KG1 (cell line): ENCODE measurements around the gene LMBRD2.
A peak's percentile ranks its signal among the peaks of the same experiment; 100 is the strongest.
"Not testable (repeated sequence)": the region's sequence is repeated elsewhere in the genome, so short reads cannot be mapped to it uniquely, and the experiment has no call there.

ENCODE experiments used
- DNase-seq: peaks from one replicate; lab custom pipeline; 2025; lab: John Stamatoyannopoulos, UW

The LMBRD2 gene

GRCh38 chr5:36151434-36152323 is at the start of gene LMBRD2, which contains the start of gene SKP2:
Gene LMBRD2, minus strand, starts transcription at chr5:36151887. Its CDS starts 8,538 bp downstream, at chr5:36143349.
Gene SKP2, plus strand, starts transcription at chr5:36152111. Its CDS starts 152 bp downstream, at chr5:36152263.
- peak; percentile 91 for DNase-seq

- no peak for DNase-seq
Measured at GRCh38 chr5:36200513-36200912, 48.8 kb upstream of the LMBRD2 start.

- no peak for DNase-seq
Measured at GRCh38 chr5:36199620-36200019, 47.9 kb upstream of the LMBRD2 start.

- not testable (repeated sequence) for DNase-seq
Measured at GRCh38 chr5:36198783-36199182, 47.1 kb upstream of the LMBRD2 start.

GRCh38 chr5:36198281-36198680 is 46.6 kb upstream of the LMBRD2 start:
- no peak for DNase-seq

- DNase-seq, result no peak
Measured at GRCh38 chr5:36193746-36194145, 42.1 kb upstream of the LMBRD2 start.

GRCh38 chr5:36184408-36184807 is 32.7 kb upstream of the LMBRD2 start:
- not testable (repeated sequence) for DNase-seq

GRCh38 chr5:36181774-36182173 is 30.1 kb upstream of the LMBRD2 start:
- DNase-seq, result no peak

- no peak for DNase-seq
Measured at GRCh38 chr5:36180556-36181350, 29.1 kb upstream of the LMBRD2 start.

GRCh38 chr5:36179950-36180349 is 28.3 kb upstream of the LMBRD2 start:
- no peak for DNase-seq

GRCh38 chr5:36178524-36178890 is 26.8 kb upstream of the LMBRD2 start:
- no peak for DNase-seq

GRCh38 chr5:36177715-36178523 is 26.2 kb upstream of the LMBRD2 start:
- no peak for DNase-seq

- DNase-seq, result no peak
Measured at GRCh38 chr5:36177154-36177553, 25.5 kb upstream of the LMBRD2 start.

- no peak for DNase-seq
Measured at GRCh38 chr5:36175043-36175442, 23.4 kb upstream of the LMBRD2 start.

- no peak for DNase-seq
Measured at GRCh38 chr5:36174119-36174518, 22.4 kb upstream of the LMBRD2 start.

GRCh38 chr5:36173426-36173825 is 21.7 kb upstream of the LMBRD2 start:
- DNase-seq, result no peak

GRCh38 chr5:36172599-36172998 is 20.9 kb upstream of the LMBRD2 start:
- no peak for DNase-seq

GRCh38 chr5:36170832-36171424 is 19.2 kb upstream of the LMBRD2 start:
- DNase-seq, result no peak

- DNase-seq, result no peak
Measured at GRCh38 chr5:36168737-36169136, 17.1 kb upstream of the LMBRD2 start.

GRCh38 chr5:36164461-36164860 is 12.8 kb upstream of the LMBRD2 start:
- DNase-seq, result no peak

GRCh38 chr5:36162810-36163486 is 11.3 kb upstream of the LMBRD2 start:
- DNase-seq, result no peak
